Vagina (tissue), 2 donors: ENCODE data around the gene IL6ST. TPM values are rescaled to one million over a fixed set of nuclear protein-coding genes. Genes with fewer than 3 reads are reported as not detected.
"Not testable (repeated sequence)": the region's sequence is repeated elsewhere in the genome, so short reads cannot be mapped to it uniquely, and the experiment has no call there.

ENCODE experiments used
- DNase-seq, 2 donors: peaks; one replicate each; pipeline ENCODE4 v3.0.0-alpha.2; 2017; ENCODE audit errors: extremely low spot score in 2 of 2
- H3K27ac ChIP-seq: fragments of 200-600 bp; sonication (generic); one replicate; pipeline ENCODE4 v1.5.1; 2019
- H3K27me3 ChIP-seq: fragments of 200-600 bp; sonication (generic); one replicate; pipeline ENCODE4 v1.5.1; 2019
- H3K36me3 ChIP-seq, 2 donors: fragments of 200-600 bp; sonication (generic); one replicate each; pipeline ENCODE4 v1.5.1; 2017 to 2019
- H3K4me1 ChIP-seq: fragments of 200-600 bp; sonication (generic); one replicate; pipeline ENCODE4 v1.5.1; 2019
- H3K4me3 ChIP-seq, 2 donors: fragments of 200-600 bp; sonication (generic); 1 replicate in 1 of 2; 2 replicates in 1 of 2; pipeline ENCODE4 v1.5.1; 2016 to 2019
- H3K9me3 ChIP-seq: fragments of 200-600 bp; sonication (generic); one replicate; pipeline ENCODE4 v1.5.1; 2019
- POLR2A ChIP-seq, 2 donors: fragments of 450-650 bp; IDR thresholded peaks; one replicate each; pipeline ENCODE4 v1.6.1; 2017; ENCODE audit warnings: antibody characterized with exemption in 2 of 2, mild to moderate bottlenecking in 2 of 2, moderate library complexity in 2 of 2
- POLR2AphosphoS5 ChIP-seq, 2 donors: sonication (generic); formaldehyde crosslinking; IDR thresholded peaks; one replicate each; pipeline ENCODE4 v1.9.0; 2017; ENCODE audit warnings: antibody characterized with exemption in 2 of 2, mild to moderate bottlenecking in 2 of 2, low read depth in 1 of 2; ENCODE audit not compliant: insufficient read depth in 1 of 2
- intact Hi-C: fragments of 100-400 bp; cut with DNase I; formaldehyde crosslinking; loops from one replicate; pipeline ENCODE4 v1.15.1; 2023
- total RNA-seq: library from RNA; depleted of rRNA; stranded (reverse); fragments of >200 nt; gene quantifications from one replicate; pipeline ENCODE4 v1.2.3, GENCODE V29; 2016
- TF ChIP-seq, protein P1 (sequence below), 3 experiments: fragments of 450-650 bp in 2 of 3; fragments of 200-600 bp in 1 of 3; sonication (generic) in 1 of 3; IDR thresholded peaks; one replicate each; pipeline ENCODE4 v1.5.1; 2017 to 2019; ENCODE audit warnings: antibody characterized with exemption in 3 of 3, mild to moderate bottlenecking in 2 of 3, moderate library complexity in 2 of 3

IL6ST gene
- total RNA-seq, result 312 TPM

DNA sequence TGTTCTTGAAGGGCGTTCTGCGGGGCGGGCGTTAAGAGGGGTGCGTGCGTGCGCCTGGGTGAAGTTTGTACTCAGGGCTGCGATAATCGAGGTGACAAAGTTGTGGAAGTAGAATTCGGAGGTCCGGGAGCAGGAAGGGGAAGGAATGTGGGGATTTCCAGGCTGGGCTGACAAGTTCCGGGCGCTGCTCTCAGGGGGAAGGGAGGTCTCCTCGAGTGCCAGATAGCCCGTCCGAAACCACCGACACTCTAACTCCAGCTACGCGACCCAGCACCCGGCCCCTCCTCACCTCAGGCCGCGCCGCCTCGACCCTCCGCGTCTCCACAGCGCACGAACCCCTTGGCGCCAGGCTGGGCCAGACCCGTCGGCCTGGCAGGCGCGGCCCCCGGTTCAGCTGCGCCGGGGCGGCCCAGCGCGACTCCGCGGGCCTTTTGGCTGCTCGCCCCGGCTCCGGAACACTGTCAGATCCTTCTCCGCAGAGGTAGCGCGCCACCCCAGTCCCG, at the start of gene IL6ST:
IL6ST (minus strand) TSS at position 469 of the 503 bp plus-strand sequence. CDS start 18,685 bp downstream, outside the sequence.
- peak within 1 kb of the TSS; percentile 85 to 97 for H3K4me3 ChIP-seq
- intact Hi-C loops, result loop anchor here (10.0 kb wide), 1 partner anchor 80 kb away; no protein-coding TSS in a partner anchor
- H3K4me1 ChIP-seq, result peaks cover 57% of the 10 kb centered on the region
- H3K36me3 ChIP-seq, result no peaks in the 10 kb centered on the region
- TF ChIP-seq POLR2A (IDR thresholded peaks at IDR 0.05) (peak in 1 of 2 donors; percentile 90), POLR2AphosphoS5 (IDR thresholded peaks at IDR 0.05; ENCODE audit: insufficient read depth in 1 of 2, low read depth in 1 of 2) (no peak)
- TF ChIP-seq, protein P1, sequence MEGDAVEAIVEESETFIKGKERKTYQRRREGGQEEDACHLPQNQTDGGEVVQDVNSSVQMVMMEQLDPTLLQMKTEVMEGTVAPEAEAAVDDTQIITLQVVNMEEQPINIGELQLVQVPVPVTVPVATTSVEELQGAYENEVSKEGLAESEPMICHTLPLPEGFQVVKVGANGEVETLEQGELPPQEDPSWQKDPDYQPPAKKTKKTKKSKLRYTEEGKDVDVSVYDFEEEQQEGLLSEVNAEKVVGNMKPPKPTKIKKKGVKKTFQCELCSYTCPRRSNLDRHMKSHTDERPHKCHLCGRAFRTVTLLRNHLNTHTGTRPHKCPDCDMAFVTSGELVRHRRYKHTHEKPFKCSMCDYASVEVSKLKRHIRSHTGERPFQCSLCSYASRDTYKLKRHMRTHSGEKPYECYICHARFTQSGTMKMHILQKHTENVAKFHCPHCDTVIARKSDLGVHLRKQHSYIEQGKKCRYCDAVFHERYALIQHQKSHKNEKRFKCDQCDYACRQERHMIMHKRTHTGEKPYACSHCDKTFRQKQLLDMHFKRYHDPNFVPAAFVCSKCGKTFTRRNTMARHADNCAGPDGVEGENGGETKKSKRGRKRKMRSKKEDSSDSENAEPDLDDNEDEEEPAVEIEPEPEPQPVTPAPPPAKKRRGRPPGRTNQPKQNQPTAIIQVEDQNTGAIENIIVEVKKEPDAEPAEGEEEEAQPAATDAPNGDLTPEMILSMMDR (IDR thresholded peaks at IDR 0.05), result no peak
- H3K9me3 ChIP-seq, result no peaks in the 10 kb centered on the region
- H3K27me3 ChIP-seq, result no peaks in the 10 kb centered on the region
- peak within 1 kb of the TSS; percentile 99 for H3K27ac ChIP-seq
- no peak for DNase-seq

DNA sequence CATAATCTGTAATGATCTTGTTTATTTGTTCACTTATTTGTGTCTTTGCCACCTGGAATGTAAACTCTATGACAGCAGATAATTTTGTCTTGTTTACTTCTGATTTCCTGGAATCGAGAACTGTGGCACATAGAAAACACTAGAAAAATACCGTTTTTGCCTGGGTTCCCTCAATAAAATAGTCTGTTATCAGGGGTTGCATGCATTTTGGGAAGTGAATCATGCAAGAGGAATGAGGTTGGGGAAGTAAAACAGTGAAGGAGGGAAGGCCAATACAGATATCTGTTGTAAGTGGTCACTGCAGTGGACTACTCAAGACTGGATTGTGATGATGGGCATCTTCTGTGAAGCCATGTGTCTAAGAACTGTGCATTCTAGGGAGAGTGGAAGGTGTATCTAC, 45.2 kb upstream of the IL6ST start:
- no peak overlapping the region for H3K27ac ChIP-seq
- DNase-seq, result no peak
- intact Hi-C loops, result no loop called here
- H3K4me1 ChIP-seq, result no peaks in the 10 kb centered on the region
- H3K27me3 ChIP-seq, result no peaks in the 10 kb centered on the region
- no peak overlapping the region for H3K4me3 ChIP-seq
- TF ChIP-seq POLR2A (IDR thresholded peaks at IDR 0.05), result no peak
- TF ChIP-seq, protein P1 (IDR thresholded peaks at IDR 0.05), result no peak
- no peak for TF ChIP-seq POLR2AphosphoS5 (IDR thresholded peaks at IDR 0.05; ENCODE audit: insufficient read depth in 1 of 2, low read depth in 1 of 2)
- H3K36me3 ChIP-seq, result no peaks in the 10 kb centered on the region
- H3K9me3 ChIP-seq, result no peaks in the 10 kb centered on the region

DNA sequence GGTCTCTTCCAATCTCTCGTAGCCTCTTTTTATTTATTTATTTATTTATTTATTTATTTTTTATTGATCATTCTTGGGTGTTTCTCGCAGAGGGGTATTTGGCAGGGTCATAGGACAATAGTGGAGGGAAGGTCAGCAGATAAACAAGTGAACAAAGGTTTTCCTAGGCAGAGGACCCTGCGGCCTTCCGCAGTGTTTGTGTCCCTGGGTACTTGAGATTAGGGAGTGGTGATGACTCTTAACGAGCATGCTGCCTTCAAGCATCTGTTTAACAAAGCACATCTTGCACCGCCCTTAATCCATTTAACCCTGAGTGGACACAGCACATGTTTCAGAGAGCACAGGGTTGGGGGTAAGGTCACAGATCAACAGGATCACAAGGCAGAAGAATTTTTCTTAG, 43.4 kb upstream of the IL6ST start:
- H3K27me3 ChIP-seq, H3K9me3 ChIP-seq, intact Hi-C loops, H3K36me3 ChIP-seq, H3K27ac ChIP-seq, H3K4me1 ChIP-seq, DNase-seq, H3K4me3 ChIP-seq: not testable (repeated sequence)

DNA sequence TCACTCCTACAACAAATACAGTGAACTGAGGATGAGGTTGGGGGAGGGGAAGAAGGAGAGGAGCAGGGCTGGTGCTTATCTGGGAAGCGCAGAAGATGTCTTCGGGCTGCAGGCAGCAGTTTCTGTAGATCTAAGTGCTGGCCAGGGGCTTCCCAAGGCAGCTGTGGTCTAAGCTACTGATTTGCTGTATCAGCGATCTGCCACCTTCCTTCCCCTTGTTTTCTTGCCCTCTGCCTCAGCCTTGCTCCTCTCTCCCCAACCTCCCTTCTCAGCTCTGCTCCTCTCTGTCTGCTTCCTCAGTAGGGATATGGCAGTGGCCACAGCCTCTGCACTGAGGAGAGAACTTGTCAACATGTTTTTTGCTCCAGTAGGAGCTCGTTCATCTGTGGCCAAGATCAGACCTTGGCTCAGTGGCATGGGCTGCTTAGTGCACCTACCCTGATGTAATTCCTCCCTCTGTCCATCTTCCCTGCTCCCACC, 42.8 kb upstream of the IL6ST start:
- Histone ChIP-seq H3K36me3 (no peaks in the 10 kb centered on the region), H3K4me3 (no peak overlapping the region), H3K4me1 (no peaks in the 10 kb centered on the region), H3K27ac (no peak overlapping the region), H3K9me3 (no peaks in the 10 kb centered on the region), H3K27me3 (no peaks in the 10 kb centered on the region)
- no peak for DNase-seq
- intact Hi-C loops, result no loop called here
- TF ChIP-seq POLR2A (IDR thresholded peaks at IDR 0.05), result no peak
- TF ChIP-seq, protein P1 (IDR thresholded peaks at IDR 0.05), result no peak
- no peak for TF ChIP-seq POLR2AphosphoS5 (IDR thresholded peaks at IDR 0.05; ENCODE audit: insufficient read depth in 1 of 2, low read depth in 1 of 2)

DNA sequence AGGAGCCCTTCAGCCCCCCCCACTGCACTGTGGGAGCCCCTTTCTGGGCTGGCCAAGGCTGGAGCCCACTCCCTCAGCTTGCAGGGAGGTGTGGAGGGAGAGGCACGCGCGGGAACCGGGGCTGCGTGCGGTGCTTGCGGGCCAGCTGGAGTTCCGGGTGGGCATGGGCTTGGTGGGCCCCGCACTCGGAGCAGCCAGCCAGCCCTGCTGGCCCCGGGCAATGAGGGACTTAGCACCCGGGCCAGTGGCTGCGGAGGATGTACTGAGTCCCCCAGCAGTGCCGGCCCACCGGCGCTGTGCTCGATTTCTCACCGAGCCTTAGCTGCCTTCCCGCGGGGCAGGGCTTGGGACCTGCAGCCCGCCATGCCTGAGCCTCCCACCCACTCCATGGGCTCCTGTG, 40.6 kb upstream of the IL6ST start:
- intact Hi-C loops, DNase-seq: not testable (repeated sequence)

DNA sequence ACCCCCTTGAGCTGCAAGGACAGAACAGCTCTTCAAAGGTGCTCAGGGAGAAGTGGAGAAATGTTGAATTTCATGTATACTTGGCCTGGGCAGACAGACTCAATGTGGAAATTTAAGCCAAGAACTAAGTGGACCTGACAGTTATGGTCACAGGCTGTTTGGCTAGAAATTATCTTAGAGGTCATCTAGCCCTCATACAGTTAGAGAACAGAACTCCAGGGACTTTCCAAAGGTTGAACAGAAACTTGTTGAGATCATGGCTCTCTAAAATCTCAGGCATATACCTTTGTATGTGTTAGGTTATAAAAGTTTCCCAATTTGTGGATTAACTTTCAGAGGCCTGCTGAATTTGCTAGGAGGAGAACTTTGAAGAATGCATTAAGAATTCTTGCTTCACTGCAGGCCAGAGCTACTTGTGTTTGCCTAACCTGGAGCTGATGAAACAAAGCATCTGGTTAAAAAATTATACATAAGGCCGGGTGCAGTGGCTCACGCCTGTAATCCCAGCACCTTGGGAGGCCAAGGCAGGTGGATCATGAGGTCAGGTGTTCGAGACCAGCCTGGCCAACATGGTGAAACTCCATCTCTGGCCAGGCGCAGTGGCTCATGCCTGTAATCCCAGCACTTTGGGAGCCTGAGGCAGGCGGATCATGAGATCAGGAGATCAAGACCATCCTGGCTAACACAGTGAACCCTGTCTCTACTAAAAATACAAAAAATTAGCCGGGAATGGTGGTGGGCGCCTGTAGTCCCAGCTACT, 35.3 kb upstream of the IL6ST start:
- Histone ChIP-seq H3K4me1 (peaks cover 14% of the 10 kb centered on the region), H3K27ac (peak overlapping the region; percentile 57)
- H3K9me3 ChIP-seq, H3K4me3 ChIP-seq, H3K36me3 ChIP-seq, DNase-seq, H3K27me3 ChIP-seq: not testable (repeated sequence)
- intact Hi-C loops, result loop anchor here (10.0 kb wide), 1 partner anchor 45 kb away; no protein-coding TSS in a partner anchor

More for the DNA sequence above, 40.6 kb upstream of the IL6ST start:
- H3K36me3 ChIP-seq, H3K27me3 ChIP-seq, H3K27ac ChIP-seq, H3K4me3 ChIP-seq, H3K4me1 ChIP-seq, H3K9me3 ChIP-seq: not testable (repeated sequence)
